Upper lobe of left lung (tissue), 4 donors: ENCODE results near the gene BTRC.

ENCODE experiments used
- EP300 ChIP-seq, 4 donors: sonication (generic); formaldehyde crosslinking; IDR thresholded peaks; one replicate each; pipeline ENCODE4 v1.5.1; 2017; ENCODE audit warnings: antibody characterized with exemption in 4 of 4, control low read depth in 2 of 4
- POLR2AphosphoS5 ChIP-seq, 2 donors: sonication (generic); formaldehyde crosslinking; IDR thresholded peaks; one replicate each; pipeline ENCODE4 v1.5.1; 2017; ENCODE audit warnings: antibody characterized with exemption in 2 of 2

DNA sequence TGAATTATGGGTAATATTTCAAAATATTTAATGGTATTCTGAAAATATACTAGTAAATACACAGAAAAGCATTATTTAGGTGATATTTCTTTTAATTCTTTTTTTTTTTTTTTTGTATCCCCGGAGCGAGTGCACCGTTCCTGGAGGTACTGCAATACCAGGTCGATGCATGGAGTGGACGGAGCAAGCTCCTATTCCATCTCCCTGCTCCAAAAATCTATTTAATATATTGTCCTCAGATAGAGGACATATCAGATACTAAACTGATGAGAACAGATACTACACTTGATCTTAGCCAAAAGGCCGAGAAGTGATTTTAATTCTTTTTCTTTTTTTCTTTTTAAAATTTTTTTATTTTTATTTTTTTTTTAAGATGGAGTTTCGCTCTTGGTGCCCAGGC lies 10.8 kb downstream of the BTRC start:
- TF ChIP-seq POLR2AphosphoS5 (IDR thresholded peaks at IDR 0.05) (no peak), EP300 (IDR thresholded peaks at IDR 0.05) (no peak)
